Endothelial cell of umbilical vein (primary cell): ENCODE results near the gene MYO5B.

ENCODE experiments used
- CTCF ChIP-seq, 2 donors: IDR thresholded peaks; 1 replicate in 1 of 2; 2 replicates in 1 of 2; pipeline ENCODE4 v1.5.1; 2011; ENCODE audit warnings: low read length in 2 of 2, mild to moderate bottlenecking in 2 of 2, moderate library complexity in 2 of 2, control low read depth in 1 of 2, inconsistent platforms in 1 of 2, low read depth in 1 of 2; ENCODE audit not compliant: insufficient read depth in 1 of 2; ENCODE audit errors: extremely low read depth in 1 of 2
- EZH2 ChIP-seq: IDR thresholded peaks from 2 replicates; pipeline ENCODE4 v1.6.1; 2012; ENCODE audit warnings: borderline replicate concordance, low read depth, mild to moderate bottlenecking, moderate library complexity, low read length, inconsistent platforms; ENCODE audit not compliant: severe bottlenecking
- FOS ChIP-seq: IDR thresholded peaks from 2 replicates; pipeline ENCODE4 v1.6.1; 2011; ENCODE audit warnings: mild to moderate bottlenecking, low read length, moderate library complexity, borderline replicate concordance; ENCODE audit not compliant: insufficient read depth
- JUN ChIP-seq: IDR thresholded peaks from 2 replicates; pipeline ENCODE4 v1.6.1; 2011; ENCODE audit warnings: borderline replicate concordance, low read depth; ENCODE audit not compliant: insufficient read length, insufficient read depth
- MAX ChIP-seq: IDR thresholded peaks from 2 replicates; pipeline ENCODE4 v1.6.1; 2011; ENCODE audit not compliant: insufficient read depth, insufficient read length
- MYC ChIP-seq: IDR thresholded peaks from one replicate; pipeline ENCODE4 v1.6.1; 2011; ENCODE audit warnings: mild to moderate bottlenecking, low read depth, low read length
- POLR2A ChIP-seq: IDR thresholded peaks from 2 replicates; pipeline ENCODE4 v1.6.1; 2012; ENCODE audit warnings: low read depth, mild to moderate bottlenecking, control low read depth, low read length
- POLR2AphosphoS5 ChIP-seq: IDR thresholded peaks from 2 replicates; pipeline ENCODE4 v1.6.1; 2012; ENCODE audit warnings: low read depth, mild to moderate bottlenecking, control low read depth, low read length, moderate library complexity; ENCODE audit not compliant: insufficient read depth

- TF ChIP-seq CTCF (IDR thresholded peaks at IDR 0.05; ENCODE audit: extremely low read depth in 1 of 2, insufficient read depth in 1 of 2, low read depth in 1 of 2, low read length in 2 of 2) (no peak), MAX (no peak), EZH2 (no peak), POLR2AphosphoS5 (no peak), POLR2A (no peak), JUN (no peak), MYC (no peak), FOS (no peak)
Measured at GRCh38 chr18:50142441-50143120, 52.4 kb downstream of the MYO5B start.
